TTC549 (cell line): Measurements from ENCODE around the gene STRA6.

Source experiments
- FAIRE-seq: peaks from 2 replicates; lab custom pipeline; 2012; peaks lifted over from hg19 to GRCh38; lab: Jason Lieb, UNC

Gene STRA6

GRCh38 chr15:74226761-74227540, 24.4 kb upstream of the STRA6 start:
- no peak for FAIRE-seq

GRCh38 chr15:74225928-74226327, 23.3 kb upstream of the STRA6 start:
- no peak for FAIRE-seq

- FAIRE-seq: no peak
Measured at GRCh38 chr15:74222240-74223119, 19.9 kb upstream of the STRA6 start.

- FAIRE-seq: no peak
Measured at GRCh38 chr15:74221399-74222239, 19.0 kb upstream of the STRA6 start.

GRCh38 chr15:74220475-74221248, 18.1 kb upstream of the STRA6 start:
- no peak for FAIRE-seq

GRCh38 chr15:74217907-74218885, 15.6 kb upstream of the STRA6 start:
- no peak for FAIRE-seq

- FAIRE-seq: no peak
Measured at GRCh38 chr15:74216949-74217348, 14.4 kb upstream of the STRA6 start.

GRCh38 chr15:74215958-74216357, 13.4 kb upstream of the STRA6 start:
- no peak for FAIRE-seq

GRCh38 chr15:74214324-74215021, 11.9 kb upstream of the STRA6 start:
- FAIRE-seq: no peak

GRCh38 chr15:74213858-74214284, 11.3 kb upstream of the STRA6 start:
- FAIRE-seq: no peak

- no peak for FAIRE-seq
Measured at GRCh38 chr15:74212494-74212893, 9.9 kb upstream of the STRA6 start.

GRCh38 chr15:74211656-74212055, 9.1 kb upstream of the STRA6 start:
- FAIRE-seq: no peak

- FAIRE-seq: no peak
Measured at GRCh38 chr15:74210729-74211128, 8.1 kb upstream of the STRA6 start.

GRCh38 chr15:74209997-74210671, 7.5 kb upstream of the STRA6 start:
- FAIRE-seq: no peak

- no peak for FAIRE-seq
Measured at GRCh38 chr15:74209560-74209958, 7.0 kb upstream of the STRA6 start.

- FAIRE-seq: no peak
Measured at GRCh38 chr15:74208901-74209559, 6.4 kb upstream of the STRA6 start.

GRCh38 chr15:74208496-74208895, 5.9 kb upstream of the STRA6 start:
- FAIRE-seq: no peak

GRCh38 chr15:74207652-74208440, 5.3 kb upstream of the STRA6 start:
- no peak for FAIRE-seq
